GM12878 (cell line): Measurements from ENCODE around the gene PLXNC1. TPM values are rescaled to one million over a fixed set of nuclear protein-coding genes. Genes with fewer than 3 reads are reported as not detected.

Experiments used
- ATAC-seq: fragments of 200-7000 bp; cut with Tn5 transposase; 3 replicates; pipeline ENCODE4 v1.9.1; 2020; ENCODE audit warnings: mild to moderate bottlenecking, moderate library complexity
- BruUV-seq: library from RNA; stranded (reverse); fragments of 400-500 nt; replicated peaks from 2 replicates; lab custom pipeline; 2021; lab: Mats Ljungman, UMichigan
- CTCF ChIA-PET: fragments of 300-600 bp; sonication (Branson Sonifier 250); formaldehyde crosslinking; extraction: SDS; loops from one replicate; lab custom pipeline; 2021; ENCODE audit warnings: inconsistent platforms; lab: Yijun Ruan, JAX
- POLR2A ChIA-PET: fragments of 350-600 bp; formaldehyde crosslinking; extraction: SDS; loops from one replicate; lab custom pipeline; 2021; ENCODE audit warnings: inconsistent platforms; lab: Charles Lee
- RAD21 ChIA-PET: fragments of 300-600 bp; sonication (Branson Sonifier 250); formaldehyde crosslinking; loops from one replicate; lab custom pipeline; 2023; ENCODE audit warnings: antibody characterized with exemption; ENCODE audit not compliant: unreplicated experiment; lab: Charles Lee
- SMC1A ChIA-PET: fragments of 300-600 bp; sonication (Branson Sonifier 250); formaldehyde crosslinking; loops from one replicate; lab custom pipeline; 2023; ENCODE audit not compliant: unreplicated experiment, uncharacterized antibody; lab: Charles Lee
- DNase-seq: peaks from one replicate; pipeline ENCODE4 v3.0.0-alpha.2; 2011; ENCODE audit warnings: low read depth, low spot score
- FAIRE-seq: peaks from 3 replicates; lab custom pipeline; 2011; peaks lifted over from hg19 to GRCh38; lab: Jason Lieb, UNC
- H2AFZ ChIP-seq: 2 replicates; pipeline ENCODE4 v1.6.0; 2011; ENCODE audit warnings: low read depth, low read length, control low read depth; ENCODE audit not compliant: control insufficient read depth
- H3K27ac ChIP-seq: 2 replicates; pipeline ENCODE4 v1.5.1; 2011; ENCODE audit warnings: control low read depth; ENCODE audit not compliant: control insufficient read depth, insufficient read depth
- H3K27me3 ChIP-seq, 2 experiments: replicated peaks in 1 of 2; 2 replicates each; pipeline versions ENCODE4 v1.6.0 to v1.6.1; 2011; ENCODE audit warnings: low read length in 1 of 2; ENCODE audit not compliant: control insufficient read depth in 2 of 2, insufficient read depth in 2 of 2
- H3K36me3 ChIP-seq, 2 experiments: 2 replicates each; pipeline ENCODE4 v1.5.1; 2011; ENCODE audit warnings: low read length in 1 of 2; ENCODE audit not compliant: control insufficient read depth in 2 of 2, insufficient read depth in 2 of 2
- H3K4me1 ChIP-seq: 2 replicates; pipeline ENCODE4 v1.6.1; 2011; ENCODE audit warnings: mild to moderate bottlenecking, low read length, moderate library complexity, mixed read lengths; ENCODE audit not compliant: control insufficient read depth, insufficient read depth
- H3K4me2 ChIP-seq: 2 replicates; pipeline ENCODE4 v1.6.0; 2011; ENCODE audit warnings: control low read depth; ENCODE audit not compliant: control insufficient read depth, insufficient read depth
- H3K4me3 ChIP-seq: fragments of 200-600 bp; sonication (generic); 2 replicates; pipeline ENCODE4 v1.5.1; 2016
- H3K79me2 ChIP-seq: 2 replicates; pipeline ENCODE4 v1.6.0; 2011; ENCODE audit warnings: low read length; ENCODE audit not compliant: control insufficient read depth, insufficient read depth
- H3K9ac ChIP-seq: 2 replicates; pipeline ENCODE4 v1.8.0; 2011; ENCODE audit warnings: low read length, control low read depth, mixed read lengths; ENCODE audit not compliant: control insufficient read depth, insufficient read depth
- H3K9me3 ChIP-seq: replicated peaks from 3 replicates; pipeline ENCODE4 v1.5.1; 2011; ENCODE audit warnings: mild to moderate bottlenecking, low read length; ENCODE audit not compliant: control insufficient read depth, insufficient read depth
- H4K20me1 ChIP-seq: 2 replicates; pipeline ENCODE4 v1.6.0; 2011; ENCODE audit not compliant: control insufficient read depth, insufficient read depth
- IKZF2 ChIP-seq, 2 experiments: fragments of 450-650 bp; IDR thresholded peaks; 2 replicates each; pipeline ENCODE4 v1.6.1; 2017; ENCODE audit warnings: mild to moderate bottlenecking in 2 of 2, moderate library complexity in 2 of 2
- JUNB ChIP-seq: IDR thresholded peaks from 2 replicates; pipeline ENCODE4 v1.6.1; 2016; ENCODE audit warnings: antibody characterized with exemption, mild to moderate bottlenecking
- MTA2 ChIP-seq: fragments of 450-650 bp; IDR thresholded peaks from 2 replicates; pipeline ENCODE4 v1.6.1; 2016; ENCODE audit warnings: low read depth, mild to moderate bottlenecking, moderate library complexity
- PBX3 ChIP-seq: IDR thresholded peaks from 2 replicates; pipeline ENCODE4 v1.6.1; 2011; ENCODE audit warnings: mild to moderate bottlenecking, low read depth, low read length, moderate library complexity; ENCODE audit not compliant: insufficient replicate concordance
- POLR2AphosphoS2 ChIP-seq: IDR thresholded peaks from 2 replicates; pipeline ENCODE4 v1.6.1; 2011; ENCODE audit warnings: low read depth, mild to moderate bottlenecking, low read length, improper control_type of control experiment, moderate library complexity
- RAD21 ChIP-seq: IDR thresholded peaks from 2 replicates; pipeline ENCODE4 v1.6.1; 2011; ENCODE audit warnings: mild to moderate bottlenecking, low read depth, low read length, moderate library complexity; ENCODE audit not compliant: insufficient read depth
- ZBTB40 ChIP-seq: fragments of 450-650 bp; IDR thresholded peaks from 2 replicates; pipeline ENCODE4 v1.6.1; 2016; ENCODE audit warnings: mild to moderate bottlenecking, moderate library complexity, borderline replicate concordance
- ZNF687 ChIP-seq: fragments of 450-650 bp; IDR thresholded peaks from 2 replicates; pipeline ENCODE4 v1.6.1; 2017; ENCODE audit warnings: mild to moderate bottlenecking, moderate library complexity
- WGBS: methylation state at CpG from one replicate; pipeline ENCODE4 v1.1.6; 2016; ENCODE audit warnings: low lambda C conversion rate; ENCODE audit not compliant: insufficient replicate concordance, insufficient coverage; ENCODE audit errors: missing lambda C conversion rate; 5-methylcytosine and 5-hydroxymethylcytosine counted together
- in situ Hi-C: fragments of 300-500 bp; cut with MboI; formaldehyde crosslinking; loops from 9 replicates; pipeline ENCODE4 v1.14.3; 2018; ENCODE audit warnings: mixed read lengths
- intact Hi-C: fragments of 100-400 bp; cut with micrococcal nuclease; formaldehyde crosslinking; loops from one replicate; pipeline ENCODE4 v1.14.2; 2022; ENCODE audit not compliant: unreplicated experiment
- polyA plus RNA-seq, 11 experiments: library from polyadenylated mRNA; depleted of rRNA in 4 of 11; unstranded in 6 of 11; stranded (reverse) in 5 of 11; fragments of >200 nt; fragmentation: Nextera tagmentation in 4 of 11; fragmentation: Illumina TruSeq in 1 of 11; extraction: Ambion mirVana in 4 of 11; extraction: Trizol in 1 of 11; gene quantifications; 1 replicate in 1 of 11; 2 replicates in 10 of 11; pipeline versions ENCODE4 v1.2.1 to v1.2.3, GENCODE V29; 2011 to 2016; ENCODE audit warnings: inconsistent platforms in 2 of 11, missing spikeins in 2 of 11, low read depth in 1 of 11
- total RNA-seq, 4 experiments: library from RNA; depleted of rRNA in 3 of 4; stranded (reverse); fragments of >200 nt in 3 of 4; fragmentation: Illumina TruSeq in 1 of 4; extraction: Trizol in 1 of 4; gene quantifications; 2 replicates each; pipeline versions ENCODE4 v1.2.1 to v1.2.3, GENCODE V29; 2013 to 2021

The PLXNC1 gene
- total and polyA plus RNA-seq, 10 of the 15 experiments (the other 5 are each of a cell fraction or from before 2014, with no cell fraction given): 5.2 to 41.2 (median 24.6) TPM

GRCh38 chr12:94272280-94272679 lies 123.9 kb downstream of the PLXNC1 start (continued):
- no peak for TF ChIP-seq ZBTB40
- TF ChIP-seq RAD21: no peak
- TF ChIP-seq POLR2AphosphoS2: no peak
- peak; percentile 25; the same call in 1 of the 2 replicates for TF ChIP-seq JUNB
- no peak for TF ChIP-seq PBX3

GRCh38 chr12:94273272-94273671 lies 124.9 kb downstream of the PLXNC1 start:
- Histone ChIP-seq H3K79me2 (no peaks in the 10 kb centered on the region), H4K20me1 (no peaks in the 10 kb centered on the region), H3K9ac (no peak overlapping the region), H2AFZ (no peak overlapping the region), H3K27me3 (no peaks in the 10 kb centered on the region), H3K27ac (no peak overlapping the region), H3K9me3 (no peaks in the 10 kb centered on the region), H3K4me3 (no peak overlapping the region), H3K4me1 (peaks cover 37% of the 10 kb centered on the region), H3K4me2 (no peak overlapping the region), H3K36me3 (peaks cover 3 to 15% of the 10 kb centered on the region in 2 experiments; a peak in 3 of 4 replicates)
- ChIA-PET SMC1A (interaction anchor here (0.7 to 2.3 kb wide), 8 partner anchors 10 to 122 kb away, joined by 3 to 10 read pairs (median 4); no protein-coding TSS in a partner anchor), RAD21 (interaction anchor here (0.6 to 1.6 kb wide), 4 partner anchors 10 to 651 kb away, joined by 3 to 6 read pairs (median 4); no protein-coding TSS in a partner anchor), CTCF (no interaction called here), POLR2A (interaction anchor here (0.6 to 1.0 kb wide), 3 partner anchors 10 to 1464 kb away, joined by 3 to 8 read pairs (median 6); no protein-coding TSS in a partner anchor)
- FAIRE-seq (no peak), DNase-seq (no peak), ATAC-seq (no peak)
- in situ Hi-C loops: no loop called here
- no TSS peak for BruUV-seq
- TF ChIP-seq MTA2 (no peak), JUNB (no peak), IKZF2 (IDR thresholded peaks at IDR 0.05) (no peak), ZNF687 (no peak)
- intact Hi-C loops: no loop called here
- WGBS: 97% methylated on average over 3 of the region's 3 CpGs
